Endothelial cell of umbilical vein (primary cell): Measurements from ENCODE around the gene LCLAT1.

Experiments
- EZH2 ChIP-seq: IDR thresholded peaks from 2 replicates; pipeline ENCODE4 v1.6.1; 2012; ENCODE audit warnings: borderline replicate concordance, low read depth, mild to moderate bottlenecking, moderate library complexity, low read length, inconsistent platforms; ENCODE audit not compliant: severe bottlenecking
- GATA2 ChIP-seq: IDR thresholded peaks from 2 replicates; pipeline ENCODE4 v1.7.0; 2011; ENCODE audit warnings: low read depth, mild to moderate bottlenecking, moderate library complexity, mixed read lengths, low read length; ENCODE audit not compliant: insufficient read length, insufficient read depth
- JUN ChIP-seq: IDR thresholded peaks from 2 replicates; pipeline ENCODE4 v1.6.1; 2011; ENCODE audit warnings: borderline replicate concordance, low read depth; ENCODE audit not compliant: insufficient read length, insufficient read depth
- POLR2A ChIP-seq: IDR thresholded peaks from 2 replicates; pipeline ENCODE4 v1.6.1; 2012; ENCODE audit warnings: low read depth, mild to moderate bottlenecking, control low read depth, low read length
- POLR2AphosphoS5 ChIP-seq: IDR thresholded peaks from 2 replicates; pipeline ENCODE4 v1.6.1; 2012; ENCODE audit warnings: low read depth, mild to moderate bottlenecking, control low read depth, low read length, moderate library complexity; ENCODE audit not compliant: insufficient read depth
- TF ChIP-seq, protein P1 (sequence below), 2 donors: IDR thresholded peaks; 1 replicate in 1 of 2; 2 replicates in 1 of 2; pipeline ENCODE4 v1.5.1; 2011; ENCODE audit warnings: low read length in 2 of 2, mild to moderate bottlenecking in 2 of 2, moderate library complexity in 2 of 2, control low read depth in 1 of 2, inconsistent platforms in 1 of 2, low read depth in 1 of 2; ENCODE audit not compliant: insufficient read depth in 1 of 2; ENCODE audit errors: extremely low read depth in 1 of 2
- TF ChIP-seq, protein P2 (sequence below): IDR thresholded peaks from 2 replicates; pipeline ENCODE4 v1.6.1; 2011; ENCODE audit not compliant: insufficient read depth, insufficient read length

DNA sequence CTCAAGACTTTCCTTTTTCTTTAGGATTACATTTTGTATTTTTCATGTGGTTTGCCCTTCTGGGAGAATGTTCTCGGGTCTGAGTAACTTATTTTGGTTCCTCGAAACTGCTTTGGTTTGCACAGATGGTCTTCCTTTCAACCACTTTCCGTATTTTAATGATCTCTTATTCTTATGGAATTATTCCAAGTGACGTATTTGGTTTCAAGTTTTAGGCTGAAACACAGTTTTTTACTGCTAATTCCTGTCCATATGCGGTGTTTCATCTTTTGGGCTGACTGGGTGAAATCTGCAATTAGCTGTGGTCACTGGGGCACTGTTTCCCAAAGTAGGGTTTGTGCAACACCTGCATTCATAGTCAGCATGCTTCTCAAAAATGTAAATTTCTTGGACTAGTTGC lies 237.5 kb downstream of the LCLAT1 start:
- TF ChIP-seq EZH2 = no peak
- TF ChIP-seq, protein P1, sequence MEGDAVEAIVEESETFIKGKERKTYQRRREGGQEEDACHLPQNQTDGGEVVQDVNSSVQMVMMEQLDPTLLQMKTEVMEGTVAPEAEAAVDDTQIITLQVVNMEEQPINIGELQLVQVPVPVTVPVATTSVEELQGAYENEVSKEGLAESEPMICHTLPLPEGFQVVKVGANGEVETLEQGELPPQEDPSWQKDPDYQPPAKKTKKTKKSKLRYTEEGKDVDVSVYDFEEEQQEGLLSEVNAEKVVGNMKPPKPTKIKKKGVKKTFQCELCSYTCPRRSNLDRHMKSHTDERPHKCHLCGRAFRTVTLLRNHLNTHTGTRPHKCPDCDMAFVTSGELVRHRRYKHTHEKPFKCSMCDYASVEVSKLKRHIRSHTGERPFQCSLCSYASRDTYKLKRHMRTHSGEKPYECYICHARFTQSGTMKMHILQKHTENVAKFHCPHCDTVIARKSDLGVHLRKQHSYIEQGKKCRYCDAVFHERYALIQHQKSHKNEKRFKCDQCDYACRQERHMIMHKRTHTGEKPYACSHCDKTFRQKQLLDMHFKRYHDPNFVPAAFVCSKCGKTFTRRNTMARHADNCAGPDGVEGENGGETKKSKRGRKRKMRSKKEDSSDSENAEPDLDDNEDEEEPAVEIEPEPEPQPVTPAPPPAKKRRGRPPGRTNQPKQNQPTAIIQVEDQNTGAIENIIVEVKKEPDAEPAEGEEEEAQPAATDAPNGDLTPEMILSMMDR (IDR thresholded peaks at IDR 0.05; ENCODE audit: extremely low read depth in 1 of 2, insufficient read depth in 1 of 2, low read depth in 1 of 2, low read length in 2 of 2) = no peak
- TF ChIP-seq POLR2A = no peak
- no peak for TF ChIP-seq POLR2AphosphoS5
- no peak for TF ChIP-seq JUN
- TF ChIP-seq, protein P2, sequence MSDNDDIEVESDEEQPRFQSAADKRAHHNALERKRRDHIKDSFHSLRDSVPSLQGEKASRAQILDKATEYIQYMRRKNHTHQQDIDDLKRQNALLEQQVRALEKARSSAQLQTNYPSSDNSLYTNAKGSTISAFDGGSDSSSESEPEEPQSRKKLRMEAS = no peak
- no peak for TF ChIP-seq GATA2
